HepG2 (cell line): ENCODE data around the gene HS3ST1. TPM values are rescaled to one million over a fixed set of nuclear protein-coding genes. Genes with fewer than 3 reads are reported as not detected.

Experiments
- ATAC-seq: fragments of 200-7000 bp; cut with Tn5 transposase; 3 replicates; pipeline ENCODE4 v1.9.1; 2020; ENCODE audit warnings: mild to moderate bottlenecking, moderate library complexity
- BruUV-seq: library from RNA; stranded (reverse); fragments of 400-500 nt; replicated peaks from 2 replicates; lab custom pipeline; 2021; lab: Mats Ljungman, UMichigan
- CTCF ChIA-PET: fragments of 300-600 bp; formaldehyde crosslinking; extraction: SDS; loops from one replicate; lab custom pipeline; 2021; ENCODE audit warnings: low total read pairs, inconsistent platforms, low intra/inter-chr PET ratio; lab: Yijun Ruan, JAX
- POLR2A ChIA-PET: fragments of 350-600 bp; sonication (Branson Sonifier 250); formaldehyde crosslinking; loops from one replicate; lab custom pipeline; 2020; ENCODE audit warnings: antibody characterized with exemption, inconsistent platforms; lab: Yijun Ruan, JAX
- DNase-seq: peaks from one replicate; pipeline ENCODE4 v3.0.0-alpha.2; 2015; ENCODE audit warnings: low spot score
- FAIRE-seq: peaks from 3 replicates; lab custom pipeline; 2011; peaks lifted over from hg19 to GRCh38; lab: Jason Lieb, UNC
- H2AFZ ChIP-seq: one replicate; pipeline ENCODE4 v1.6.1; 2011; ENCODE audit warnings: low read length, inconsistent platforms
- H3K27ac ChIP-seq: fragments of 300-600 bp; 3 replicates; pipeline ENCODE4 v1.8.0; 2011; ENCODE audit warnings: mixed run types, mild to moderate bottlenecking, mixed read lengths, low read length, inconsistent platforms; ENCODE audit not compliant: insufficient read depth; ENCODE audit errors: extremely low read length
- H3K27me3 ChIP-seq, 2 experiments: fragments of 200-600 bp in 1 of 2; 2 replicates in 1 of 2; 3 replicates in 1 of 2; pipeline versions ENCODE4 v1.6.0 to v1.8.0; 2011; ENCODE audit warnings: low read length in 2 of 2, mild to moderate bottlenecking in 2 of 2, moderate library complexity in 2 of 2, inconsistent platforms in 1 of 2; ENCODE audit not compliant: insufficient read depth in 2 of 2, control insufficient read depth in 1 of 2
- H3K36me3 ChIP-seq, 2 experiments: fragments of 200-600 bp in 1 of 2; replicated peaks in 1 of 2; 2 replicates in 1 of 2; 3 replicates in 1 of 2; pipeline versions ENCODE4 v1.5.1 to v1.8.0; 2011; ENCODE audit warnings: low read length in 2 of 2, inconsistent platforms in 1 of 2; ENCODE audit not compliant: insufficient read depth in 2 of 2, control insufficient read depth in 1 of 2
- H3K4me1 ChIP-seq: 2 replicates; pipeline ENCODE4 v1.5.1; 2012; ENCODE audit warnings: low read length, inconsistent platforms; ENCODE audit not compliant: insufficient read depth
- H3K4me2 ChIP-seq: 2 replicates; pipeline ENCODE4 v1.6.0; 2011; ENCODE audit warnings: low read depth, low read length, inconsistent platforms
- H3K4me3 ChIP-seq, 3 experiments: fragments of 200-600 bp in 1 of 3; sonication (generic), shearing (Covaris generic) in 1 of 3; replicated peaks in 1 of 3; 2 replicates each; pipeline ENCODE4 v1.5.1; 2011 to 2016; ENCODE audit warnings: low read length in 3 of 3, inconsistent platforms in 2 of 3, low read depth in 2 of 3, mild to moderate bottlenecking in 2 of 3, control low read depth in 1 of 3, mixed read lengths in 1 of 3; ENCODE audit not compliant: insufficient read depth in 1 of 3
- H3K79me2 ChIP-seq: one replicate; pipeline ENCODE4 v1.6.1; 2011; ENCODE audit warnings: low read length, inconsistent platforms; ENCODE audit not compliant: insufficient read depth
- H3K9ac ChIP-seq: 2 replicates; pipeline ENCODE4 v1.6.0; 2011; ENCODE audit warnings: mild to moderate bottlenecking, low read depth, low read length, inconsistent platforms; ENCODE audit not compliant: insufficient read depth
- H3K9me3 ChIP-seq: 2 replicates; pipeline ENCODE4 v1.5.1; 2012; ENCODE audit warnings: mild to moderate bottlenecking, low read length
- H4K20me1 ChIP-seq: 2 replicates; pipeline ENCODE4 v1.6.0; 2011; ENCODE audit warnings: inconsistent platforms, mild to moderate bottlenecking, low read length, moderate library complexity; ENCODE audit not compliant: insufficient read depth
- ETV5 ChIP-seq: IDR thresholded peaks from 2 replicates; pipeline ENCODE4 v1.6.1; 2018; ENCODE audit warnings: missing biosample characterization, missing genetic modification reagents, inconsistent platforms, borderline replicate concordance
- FOXO1 ChIP-seq: sonication (generic); formaldehyde crosslinking; IDR thresholded peaks from 2 replicates; pipeline ENCODE4 v1.4.0; 2020; ENCODE audit warnings: missing genetic modification reagents
- FOXP1 ChIP-seq, 2 experiments: fragments of 450-650 bp in 1 of 2; IDR thresholded peaks; 2 replicates each; pipeline ENCODE4 v1.6.1; 2017 to 2018; ENCODE audit warnings: antibody characterized with exemption in 1 of 2
- GABPA ChIP-seq, 2 experiments: IDR thresholded peaks; 2 replicates each; pipeline ENCODE4 v1.6.1; 2011 to 2016; ENCODE audit warnings: low read depth in 2 of 2, low read length in 1 of 2, missing biosample characterization in 1 of 2, missing genetic modification characterization in 1 of 2
- GFI1 ChIP-seq: sonication (generic); formaldehyde crosslinking; IDR thresholded peaks from 2 replicates; pipeline ENCODE4 v1.5.0; 2020; ENCODE audit warnings: missing genetic modification reagents, mild to moderate bottlenecking, borderline replicate concordance
- ISX ChIP-seq: sonication (generic); formaldehyde crosslinking; conservative IDR thresholded peaks from 2 replicates; pipeline ENCODE4 v1.5.0; 2020; ENCODE audit warnings: missing genetic modification reagents
- MTA1 ChIP-seq: sonication (generic); formaldehyde crosslinking; IDR thresholded peaks from 2 replicates; pipeline ENCODE4 v1.4.0; 2020; ENCODE audit warnings: missing genetic modification reagents, mild to moderate bottlenecking, borderline replicate concordance
- MTA3 ChIP-seq: sonication (generic); formaldehyde crosslinking; IDR thresholded peaks from 2 replicates; pipeline ENCODE4 v1.4.0; 2020; ENCODE audit warnings: missing genetic modification reagents
- PRMT3 ChIP-seq: sonication (generic); formaldehyde crosslinking; IDR thresholded peaks from 2 replicates; pipeline ENCODE4 v1.8.1; 2022; ENCODE audit warnings: low read depth, mild to moderate bottlenecking, moderate library complexity, missing genetic modification reagents, borderline replicate concordance
- RAD51 ChIP-seq: fragments of 450-650 bp; IDR thresholded peaks from 2 replicates; pipeline ENCODE4 v1.6.1; 2016; ENCODE audit warnings: borderline replicate concordance
- SP4 ChIP-seq: sonication (generic); formaldehyde crosslinking; IDR thresholded peaks from 2 replicates; pipeline ENCODE4 v1.8.1; 2023; ENCODE audit warnings: mild to moderate bottlenecking, missing genetic modification reagents
- SSRP1 ChIP-seq: IDR thresholded peaks from 2 replicates; pipeline ENCODE4 v1.6.1; 2016; ENCODE audit warnings: control low read depth
- ZFY ChIP-seq: sonication (generic); formaldehyde crosslinking; IDR thresholded peaks from 2 replicates; pipeline ENCODE4 v1.4.0; 2020; ENCODE audit warnings: missing genetic modification reagents
- ZNF225 ChIP-seq: sonication (generic); formaldehyde crosslinking; IDR thresholded peaks from 2 replicates; pipeline ENCODE4 v1.4.0; 2020; ENCODE audit warnings: mild to moderate bottlenecking, missing genetic modification reagents
- ZNF230 ChIP-seq: sonication (generic); formaldehyde crosslinking; IDR thresholded peaks from 2 replicates; pipeline ENCODE4 v1.4.0; 2020; ENCODE audit warnings: mild to moderate bottlenecking, missing genetic modification reagents
- ZNF326 ChIP-seq: sonication (generic); formaldehyde crosslinking; IDR thresholded peaks from 2 replicates; pipeline ENCODE4 v1.4.0; 2020; ENCODE audit warnings: missing genetic modification reagents, borderline replicate concordance
- ZNF629 ChIP-seq: sonication (generic); formaldehyde crosslinking; conservative IDR thresholded peaks from 2 replicates; pipeline ENCODE4 v1.5.0; 2020; ENCODE audit warnings: missing genetic modification reagents
- WGBS: methylation state at CpG from one replicate; pipeline ENCODE4 v1.1.6; 2017; ENCODE audit warnings: low lambda C conversion rate; 5-methylcytosine and 5-hydroxymethylcytosine counted together
- in situ Hi-C: cut with HindIII; loops from 2 replicates; pipeline ENCODE4 v1.10.0; 2017; ENCODE audit warnings: low pct_unique_long_range_greater_than_20kb; ENCODE audit not compliant: extremely low pct_ligation_motif_present
- intact Hi-C: fragments of 100-400 bp; cut with micrococcal nuclease; formaldehyde crosslinking; loops from one replicate; pipeline ENCODE4 v1.10.0; 2022; ENCODE audit not compliant: unreplicated experiment
- polyA plus RNA-seq, 8 experiments: library from polyadenylated mRNA; depleted of rRNA in 3 of 8; stranded (reverse) in 7 of 8; unstranded in 1 of 8; fragments of >200 nt; fragmentation: Illumina TruSeq in 4 of 8; extraction: Trizol in 4 of 8; gene quantifications; 2 replicates each; pipeline versions ENCODE4 v1.2.1 to v1.2.3, GENCODE V29; 2011 to 2016; ENCODE audit warnings: low read depth in 4 of 8, missing spikeins in 1 of 8, mixed read lengths in 1 of 8; ENCODE audit not compliant: insufficient read depth in 1 of 8
- total RNA-seq, 5 experiments: library from RNA; depleted of rRNA; stranded (reverse); fragments of >200 nt; fragmentation: Illumina TruSeq; extraction: Trizol; gene quantifications; 2 replicates each; pipeline ENCODE4 v1.2.3, GENCODE V29; 2016; ENCODE audit warnings: low read depth in 1 of 5
- TF ChIP-seq, protein P1 (sequence below): sonication (generic); formaldehyde crosslinking; IDR thresholded peaks from 2 replicates; pipeline ENCODE4 v1.4.0; 2020; ENCODE audit warnings: missing genetic modification reagents
- TF ChIP-seq, protein P2 (sequence below): IDR thresholded peaks from 2 replicates; pipeline ENCODE4 v1.6.1; 2012; ENCODE audit warnings: low read length, improper control_type of control experiment
- TF ChIP-seq, protein P3 (sequence below): sonication (generic); formaldehyde crosslinking; IDR thresholded peaks from 2 replicates; pipeline ENCODE4 v1.4.0; 2020; ENCODE audit warnings: mild to moderate bottlenecking, missing genetic modification reagents

The HS3ST1 gene
- total and polyA plus RNA-seq, 2 of the 13 experiments (the other 11 are each of a cell fraction or from before 2014, with no cell fraction given): not detected

- Histone ChIP-seq H2AFZ (no peak overlapping the region), H3K9ac (no peak overlapping the region), H3K4me2 (no peak overlapping the region), H3K27me3 (no peaks in the 10 kb centered on the region), H3K4me1 (no peaks in the 10 kb centered on the region), H3K36me3 (no peaks in the 10 kb centered on the region), H3K4me3 (no peak overlapping the region), H3K9me3 (peaks cover 75% of the 10 kb centered on the region), H4K20me1 (no peaks in the 10 kb centered on the region), H3K27ac (no peak overlapping the region), H3K79me2 (no peaks in the 10 kb centered on the region)
- in situ Hi-C loops: no loop called here
- CTCF ChIA-PET: no interaction called here
- BruUV-seq: no TSS peak
- no peak for FAIRE-seq
- no peak for TF ChIP-seq ZFY (CRISPR knock-in tag)
- no peak for TF ChIP-seq FOXP1 (IDR thresholded peaks at IDR 0.05)
- no peak for TF ChIP-seq FOXP1 (CRISPR knock-in tag; IDR thresholded peaks at IDR 0.05)
- no peak for TF ChIP-seq GFI1 (CRISPR knock-in tag)
- TF ChIP-seq MTA3 (CRISPR knock-in tag): no peak
- TF ChIP-seq ZNF230 (CRISPR knock-in tag): no peak
- TF ChIP-seq ZNF629 (CRISPR knock-in tag): no peak
- TF ChIP-seq ETV5 (CRISPR knock-in tag): no peak
- TF ChIP-seq, protein P1, sequence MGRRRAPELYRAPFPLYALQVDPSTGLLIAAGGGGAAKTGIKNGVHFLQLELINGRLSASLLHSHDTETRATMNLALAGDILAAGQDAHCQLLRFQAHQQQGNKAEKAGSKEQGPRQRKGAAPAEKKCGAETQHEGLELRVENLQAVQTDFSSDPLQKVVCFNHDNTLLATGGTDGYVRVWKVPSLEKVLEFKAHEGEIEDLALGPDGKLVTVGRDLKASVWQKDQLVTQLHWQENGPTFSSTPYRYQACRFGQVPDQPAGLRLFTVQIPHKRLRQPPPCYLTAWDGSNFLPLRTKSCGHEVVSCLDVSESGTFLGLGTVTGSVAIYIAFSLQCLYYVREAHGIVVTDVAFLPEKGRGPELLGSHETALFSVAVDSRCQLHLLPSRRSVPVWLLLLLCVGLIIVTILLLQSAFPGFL (CRISPR knock-in tag): no peak
- TF ChIP-seq, protein P2, sequence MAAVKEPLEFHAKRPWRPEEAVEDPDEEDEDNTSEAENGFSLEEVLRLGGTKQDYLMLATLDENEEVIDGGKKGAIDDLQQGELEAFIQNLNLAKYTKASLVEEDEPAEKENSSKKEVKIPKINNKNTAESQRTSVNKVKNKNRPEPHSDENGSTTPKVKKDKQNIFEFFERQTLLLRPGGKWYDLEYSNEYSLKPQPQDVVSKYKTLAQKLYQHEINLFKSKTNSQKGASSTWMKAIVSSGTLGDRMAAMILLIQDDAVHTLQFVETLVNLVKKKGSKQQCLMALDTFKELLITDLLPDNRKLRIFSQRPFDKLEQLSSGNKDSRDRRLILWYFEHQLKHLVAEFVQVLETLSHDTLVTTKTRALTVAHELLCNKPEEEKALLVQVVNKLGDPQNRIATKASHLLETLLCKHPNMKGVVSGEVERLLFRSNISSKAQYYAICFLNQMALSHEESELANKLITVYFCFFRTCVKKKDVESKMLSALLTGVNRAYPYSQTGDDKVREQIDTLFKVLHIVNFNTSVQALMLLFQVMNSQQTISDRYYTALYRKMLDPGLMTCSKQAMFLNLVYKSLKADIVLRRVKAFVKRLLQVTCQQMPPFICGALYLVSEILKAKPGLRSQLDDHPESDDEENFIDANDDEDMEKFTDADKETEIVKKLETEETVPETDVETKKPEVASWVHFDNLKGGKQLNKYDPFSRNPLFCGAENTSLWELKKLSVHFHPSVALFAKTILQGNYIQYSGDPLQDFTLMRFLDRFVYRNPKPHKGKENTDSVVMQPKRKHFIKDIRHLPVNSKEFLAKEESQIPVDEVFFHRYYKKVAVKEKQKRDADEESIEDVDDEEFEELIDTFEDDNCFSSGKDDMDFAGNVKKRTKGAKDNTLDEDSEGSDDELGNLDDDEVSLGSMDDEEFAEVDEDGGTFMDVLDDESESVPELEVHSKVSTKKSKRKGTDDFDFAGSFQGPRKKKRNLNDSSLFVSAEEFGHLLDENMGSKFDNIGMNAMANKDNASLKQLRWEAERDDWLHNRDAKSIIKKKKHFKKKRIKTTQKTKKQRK: no peak
- TF ChIP-seq PRMT3 (CRISPR knock-in tag): no peak
- TF ChIP-seq FOXO1: no peak
- TF ChIP-seq GABPA (IDR thresholded peaks at IDR 0.05; ENCODE audit: low read depth, low read length): no peak
- no peak for TF ChIP-seq GABPA (CRISPR knock-in tag; IDR thresholded peaks at IDR 0.05; ENCODE audit: low read depth)
- TF ChIP-seq ZNF326 (CRISPR knock-in tag): no peak
- no peak for TF ChIP-seq SSRP1 (CRISPR knock-in tag)
- TF ChIP-seq, protein P3, sequence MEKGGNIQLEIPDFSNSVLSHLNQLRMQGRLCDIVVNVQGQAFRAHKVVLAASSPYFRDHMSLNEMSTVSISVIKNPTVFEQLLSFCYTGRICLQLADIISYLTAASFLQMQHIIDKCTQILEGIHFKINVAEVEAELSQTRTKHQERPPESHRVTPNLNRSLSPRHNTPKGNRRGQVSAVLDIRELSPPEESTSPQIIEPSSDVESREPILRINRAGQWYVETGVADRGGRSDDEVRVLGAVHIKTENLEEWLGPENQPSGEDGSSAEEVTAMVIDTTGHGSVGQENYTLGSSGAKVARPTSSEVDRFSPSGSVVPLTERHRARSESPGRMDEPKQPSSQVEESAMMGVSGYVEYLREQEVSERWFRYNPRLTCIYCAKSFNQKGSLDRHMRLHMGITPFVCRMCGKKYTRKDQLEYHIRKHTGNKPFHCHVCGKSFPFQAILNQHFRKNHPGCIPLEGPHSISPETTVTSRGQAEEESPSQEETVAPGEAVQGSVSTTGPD: no peak
- no peak for TF ChIP-seq MTA1 (CRISPR knock-in tag)
- no peak for TF ChIP-seq SP4 (CRISPR knock-in tag)
- TF ChIP-seq ZNF225 (CRISPR knock-in tag): no peak
- no peak for TF ChIP-seq RAD51
- TF ChIP-seq ISX (CRISPR knock-in tag): no peak
- 10% methylated on average over 8 of the region's 8 CpGs for WGBS
- ATAC-seq: no peak
- no peak for DNase-seq
- intact Hi-C loops: no loop called here
- POLR2A ChIA-PET: no interaction called here
These were observed 73.5 kb downstream of the HS3ST1 start for GRCh38 chr4:11355226-11355625.
